IPS-15b (cell line): ENCODE measurements around the gene CD244.
"Not testable (repeated sequence)": the region's sequence is repeated elsewhere in the genome, so short reads cannot be mapped to it uniquely, and the experiment has no call there.

Experiments used
- H3K27me3 ChIP-seq: one replicate; pipeline ENCODE4 v1.6.1; 2013; ENCODE audit warnings: low read length; ENCODE audit not compliant: control insufficient read depth, insufficient read depth
- H3K36me3 ChIP-seq: one replicate; pipeline ENCODE4 v1.6.1; 2013; ENCODE audit warnings: low read length; ENCODE audit not compliant: control insufficient read depth, insufficient read depth
- H3K4me1 ChIP-seq: one replicate; pipeline ENCODE4 v1.6.1; 2013; ENCODE audit warnings: mild to moderate bottlenecking, low read length; ENCODE audit not compliant: control insufficient read depth, insufficient read depth
- H3K4me3 ChIP-seq: one replicate; pipeline ENCODE4 v1.5.1; 2013; ENCODE audit warnings: low read depth, low read length
- H3K9ac ChIP-seq: one replicate; pipeline ENCODE4 v1.6.1; 2013; ENCODE audit warnings: low read depth, mild to moderate bottlenecking, low read length
- H3K9me3 ChIP-seq: one replicate; pipeline ENCODE4 v1.6.1; 2013; ENCODE audit warnings: mild to moderate bottlenecking, low read length; ENCODE audit not compliant: control insufficient read depth, insufficient read depth

The CD244 gene

DNA sequence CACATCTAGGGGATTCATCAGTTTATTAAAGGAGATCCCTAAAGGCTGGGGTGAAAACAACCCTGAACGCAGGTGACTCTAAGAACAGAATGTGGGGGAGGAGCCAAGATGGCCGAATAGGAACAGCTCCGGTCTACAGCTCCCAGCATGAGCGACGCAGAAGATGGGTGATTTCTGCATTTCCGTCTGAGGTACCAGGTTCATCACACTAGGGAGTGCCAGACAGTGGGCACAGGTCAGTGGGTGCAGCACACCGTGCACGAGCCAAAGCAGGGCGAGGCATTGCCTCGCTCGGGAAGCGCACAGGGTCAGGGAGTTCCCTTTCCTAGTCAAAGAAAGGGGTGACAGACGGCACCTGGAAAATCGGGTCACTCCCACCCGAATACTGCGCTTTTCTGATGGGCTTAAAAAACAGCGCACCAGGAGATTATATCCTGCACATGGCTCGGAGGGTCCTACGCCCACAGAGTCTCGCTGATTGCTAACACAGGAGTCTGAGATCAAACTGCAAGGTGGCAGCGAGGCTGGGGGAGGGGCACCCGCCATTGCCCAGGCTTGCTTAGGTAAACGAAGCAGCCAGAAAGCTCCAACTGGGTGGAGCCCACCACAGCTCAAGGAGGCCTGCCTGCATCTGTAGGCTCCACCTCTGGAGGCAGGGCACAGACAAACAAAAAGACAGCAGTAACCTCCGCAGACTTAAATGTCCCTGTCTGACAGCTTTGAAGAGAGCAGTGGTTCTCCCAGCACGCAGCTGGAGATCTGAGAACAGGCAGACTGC lies 79.5 kb downstream of the CD244 start:
- H3K9me3 ChIP-seq, H3K4me1 ChIP-seq, H3K27me3 ChIP-seq, H3K9ac ChIP-seq, H3K36me3 ChIP-seq, H3K4me3 ChIP-seq: not testable (repeated sequence)

DNA sequence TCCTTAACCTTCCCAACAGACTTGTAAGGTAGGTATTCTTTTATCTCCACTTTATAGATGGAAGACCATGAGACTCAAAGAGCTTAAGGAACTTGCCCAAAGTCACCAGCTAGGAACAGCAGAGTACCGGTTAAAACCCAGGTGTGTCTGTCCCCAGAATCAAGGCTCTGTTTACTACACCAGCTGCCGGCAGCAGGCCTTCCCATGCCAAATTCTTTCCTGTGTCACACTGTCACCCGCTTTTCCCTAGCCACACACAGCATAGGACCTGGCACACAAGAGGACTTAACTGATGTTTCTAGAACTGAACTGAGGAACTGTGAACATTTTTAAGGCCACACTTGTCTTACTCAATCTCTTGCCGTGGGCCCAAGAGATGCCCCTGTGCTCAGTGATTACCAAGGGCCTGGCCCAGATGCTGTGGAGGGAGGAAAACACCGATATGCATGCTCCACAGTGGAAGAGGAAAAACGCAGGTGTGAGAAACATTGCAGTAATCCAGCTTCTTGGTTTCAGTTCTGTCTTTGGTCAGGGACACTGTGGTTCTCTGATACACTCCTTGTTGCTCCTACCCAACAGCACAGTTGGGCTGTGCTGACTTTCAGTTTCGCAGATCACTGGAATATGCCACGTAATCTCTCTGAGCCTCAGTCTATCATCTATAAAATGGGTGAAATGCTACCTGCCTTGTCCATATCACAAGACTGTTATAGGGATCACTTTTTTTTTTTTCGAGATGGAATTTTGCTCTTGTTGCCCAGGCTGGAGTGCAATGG lies 80.6 kb downstream of the CD244 start:
- no peaks in the 10 kb centered on the region for H3K27me3 ChIP-seq
- no peak overlapping the region for H3K4me3 ChIP-seq
- H3K9me3 ChIP-seq, result peaks cover 4% of the 10 kb centered on the region
- H3K4me1 ChIP-seq, result no peaks in the 10 kb centered on the region
- H3K36me3 ChIP-seq, result no peaks in the 10 kb centered on the region
- H3K9ac ChIP-seq, result no peak overlapping the region

DNA sequence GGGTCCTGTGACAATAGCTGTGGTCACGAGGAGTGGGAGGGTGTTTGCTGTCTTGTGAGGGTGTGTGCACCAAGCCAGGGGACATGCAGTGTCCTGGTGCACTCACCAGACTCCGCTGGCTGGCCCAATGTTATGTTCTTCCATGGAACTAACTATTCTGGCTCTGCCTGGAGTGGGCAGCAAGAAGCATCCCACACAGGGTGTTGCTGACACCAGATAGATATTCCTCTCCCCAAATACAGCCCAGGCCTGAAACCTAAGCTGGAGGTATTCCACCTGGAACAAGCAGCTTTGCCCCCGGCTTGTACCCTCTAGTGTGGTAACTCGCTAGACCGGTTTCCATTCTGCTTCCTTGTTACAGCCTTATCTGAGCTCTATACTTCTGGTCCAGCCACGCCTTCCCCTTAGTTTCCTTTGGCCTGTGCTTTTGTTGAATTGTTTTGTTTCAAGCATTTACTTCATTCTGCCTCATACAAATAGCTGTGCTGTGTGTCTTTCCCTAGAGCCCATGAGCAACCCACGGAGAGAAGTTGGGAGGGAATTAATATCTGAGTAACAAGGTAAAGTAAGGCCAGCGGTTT lies 81.4 kb downstream of the CD244 start:
- Histone ChIP-seq H3K4me1 (no peaks in the 10 kb centered on the region), H3K36me3 (no peaks in the 10 kb centered on the region), H3K9ac (no peak overlapping the region), H3K9me3 (peaks cover 4% of the 10 kb centered on the region), H3K4me3 (no peak overlapping the region), H3K27me3 (no peaks in the 10 kb centered on the region)

DNA sequence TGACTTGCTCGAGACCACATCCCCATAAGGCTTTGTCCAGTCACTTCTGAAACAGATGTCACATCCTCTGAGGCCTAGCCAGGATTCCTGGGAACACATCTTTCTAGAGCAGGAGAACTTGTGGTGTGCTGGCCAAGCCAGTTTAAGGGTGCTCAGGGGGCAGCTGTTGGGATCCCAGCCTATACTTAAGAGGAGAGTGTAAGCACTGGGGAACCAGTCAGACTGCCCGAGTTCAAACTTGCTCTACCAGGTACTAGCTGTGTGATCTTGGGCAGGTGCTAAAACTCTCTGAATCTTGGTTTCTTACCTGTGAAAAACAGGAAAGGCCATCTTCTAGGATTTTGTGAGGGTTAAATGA lies 82.3 kb downstream of the CD244 start:
- Histone ChIP-seq H3K27me3 (no peaks in the 10 kb centered on the region), H3K9me3 (peaks cover 4% of the 10 kb centered on the region), H3K9ac (no peak overlapping the region), H3K36me3 (no peaks in the 10 kb centered on the region), H3K4me1 (no peaks in the 10 kb centered on the region), H3K4me3 (no peak overlapping the region)
